ENCODE results near the gene MAB21L4.

GRCh38 chr2:240921995-240922244 is 26.0 kb upstream of the MAB21L4 start:
- TF ChIP-seq CTCF (IDR thresholded peaks at IDR 0.05) (no peak), POLR2A (IDR thresholded peaks at IDR 0.05) (no peak)
